RWPE2 (cell line): ENCODE data around the gene ZGRF1.
"Not testable (repeated sequence)": the region's sequence is repeated elsewhere in the genome, so short reads cannot be mapped to it uniquely, and the experiment has no call there.

ENCODE experiments used
- ATAC-seq: fragments of 200-7000 bp; cut with Tn5 transposase; 3 replicates; pipeline ENCODE4 v1.9.1; 2021; ENCODE audit warnings: low read depth
- DNase-seq: peaks from one replicate; pipeline ENCODE4 v3.0.0-alpha.2; 2020; ENCODE audit warnings: low spot score
- H3K27ac ChIP-seq: fragments of 450-650 bp; 2 replicates; pipeline ENCODE4 v1.5.1; 2017; ENCODE audit warnings: mild to moderate bottlenecking; ENCODE audit not compliant: poor library complexity, severe bottlenecking
- H3K27me3 ChIP-seq: fragments of 250-450 bp; sonication (Bioruptor Pico); 2 replicates; pipeline ENCODE4 v1.5.1; 2021; ENCODE audit warnings: mild to moderate bottlenecking, moderate library complexity; ENCODE audit not compliant: insufficient read depth, poor library complexity, severe bottlenecking
- H3K36me3 ChIP-seq: fragments of 250-450 bp; sonication (Bioruptor Pico); 2 replicates; pipeline ENCODE4 v1.5.1; 2020; ENCODE audit warnings: low read depth, mild to moderate bottlenecking, moderate library complexity
- H3K4me1 ChIP-seq: fragments of 250-450 bp; sonication (Bioruptor Pico); 2 replicates; pipeline ENCODE4 v1.5.1; 2021; ENCODE audit warnings: mild to moderate bottlenecking, moderate library complexity; ENCODE audit not compliant: insufficient read depth, poor library complexity, severe bottlenecking
- H3K4me3 ChIP-seq: fragments of 250-450 bp; sonication (Bioruptor Pico); 2 replicates; pipeline ENCODE4 v1.5.1; 2021; ENCODE audit warnings: mild to moderate bottlenecking, moderate library complexity; ENCODE audit not compliant: severe bottlenecking
- H3K9me3 ChIP-seq: fragments of 250-450 bp; sonication (Bioruptor Pico); 2 replicates; pipeline ENCODE4 v1.5.1; 2021; ENCODE audit warnings: mild to moderate bottlenecking, moderate library complexity; ENCODE audit not compliant: severe bottlenecking
- CTCF ChIP-seq: fragments of 450-650 bp; IDR thresholded peaks from one replicate; pipeline ENCODE4 v1.5.1; 2017; ENCODE audit warnings: mild to moderate bottlenecking, moderate library complexity; ENCODE audit not compliant: poor library complexity, severe bottlenecking

The ZGRF1 gene

GRCh38 chr4:112502871-112503270 is 133.8 kb downstream of the ZGRF1 start:
- peaks cover 48% of the 10 kb centered on the region for H3K27me3 ChIP-seq
- TF ChIP-seq CTCF = no peak
- no peak for DNase-seq
- H3K27ac ChIP-seq = no peak overlapping the region
- H3K36me3 ChIP-seq = no peaks in the 10 kb centered on the region
- H3K4me1 ChIP-seq = no peaks in the 10 kb centered on the region
- H3K9me3 ChIP-seq = no peaks in the 10 kb centered on the region
- H3K4me3 ChIP-seq = no peak overlapping the region
- ATAC-seq = no peak

- Histone ChIP-seq H3K27ac (no peak overlapping the region), H3K36me3 (no peaks in the 10 kb centered on the region), H3K4me3 (no peak overlapping the region), H3K27me3 (no peaks in the 10 kb centered on the region), H3K4me1 (no peaks in the 10 kb centered on the region), H3K9me3 (no peaks in the 10 kb centered on the region)
- no peak for DNase-seq
- no peak for TF ChIP-seq CTCF
- ATAC-seq = no peak
Observed at GRCh38 chr4:112492321-112492720, 144.4 kb downstream of the ZGRF1 start.

GRCh38 chr4:112490808-112491207 is 145.9 kb downstream of the ZGRF1 start:
- not testable (repeated sequence) for H3K4me1 ChIP-seq, H3K27me3 ChIP-seq, H3K9me3 ChIP-seq, H3K36me3 ChIP-seq, ATAC-seq, DNase-seq, H3K4me3 ChIP-seq, H3K27ac ChIP-seq
